Mesendoderm (in vitro differentiated cells): ENCODE results near the gene ASTN2.

Source experiments
- DNase-seq: peaks from one replicate; pipeline ENCODE4 v3.0.0; 2013
- H2AK5ac ChIP-seq: 2 replicates; pipeline ENCODE4 v1.6.1; 2013; ENCODE audit warnings: low read length, inconsistent platforms
- H2BK120ac ChIP-seq: 2 replicates; pipeline ENCODE4 v1.6.1; 2013; ENCODE audit warnings: low read depth, mild to moderate bottlenecking, low read length, moderate library complexity, mixed read lengths
- H2BK15ac ChIP-seq: replicated peaks from 2 replicates; pipeline ENCODE4 v1.6.1; 2013; ENCODE audit warnings: low read depth, mild to moderate bottlenecking, moderate library complexity
- H2BK5ac ChIP-seq: 2 replicates; pipeline ENCODE4 v1.6.1; 2013; ENCODE audit warnings: low read length, inconsistent platforms
- H3K18ac ChIP-seq: 2 replicates; pipeline ENCODE4 v1.6.1; 2013; ENCODE audit warnings: mild to moderate bottlenecking, low read length, mixed read lengths
- H3K23ac ChIP-seq: one replicate; pipeline ENCODE4 v1.6.1; 2013; ENCODE audit warnings: low read length
- H3K27ac ChIP-seq: 2 replicates; pipeline ENCODE4 v1.5.1; 2013; ENCODE audit warnings: low read depth, mild to moderate bottlenecking, inconsistent platforms, low read length, moderate library complexity
- H3K27me3 ChIP-seq: 2 replicates; pipeline ENCODE4 v1.6.1; 2013; ENCODE audit warnings: low read length, control low read depth, mild to moderate bottlenecking, inconsistent platforms; ENCODE audit not compliant: insufficient read depth, poor library complexity
- H3K36me3 ChIP-seq: 2 replicates; pipeline ENCODE4 v1.6.1; 2013; ENCODE audit warnings: low read length, inconsistent platforms; ENCODE audit not compliant: control insufficient read depth, insufficient read depth
- H3K4ac ChIP-seq: one replicate; pipeline ENCODE4 v1.6.1; 2013; ENCODE audit warnings: low read depth, mild to moderate bottlenecking, low read length, moderate library complexity
- H3K4me1 ChIP-seq: 2 replicates; pipeline ENCODE4 v1.6.1; 2013; ENCODE audit warnings: low read depth, low read length, inconsistent platforms; ENCODE audit not compliant: control insufficient read depth
- H3K4me2 ChIP-seq: 2 replicates; pipeline ENCODE4 v1.6.1; 2013; ENCODE audit warnings: low read length
- H3K4me3 ChIP-seq: 2 replicates; pipeline ENCODE4 v1.5.1; 2013; ENCODE audit warnings: mild to moderate bottlenecking, low read length
- H3K56ac ChIP-seq: one replicate; pipeline ENCODE4 v1.6.1; 2013; ENCODE audit warnings: low read length
- H3K79me1 ChIP-seq: 2 replicates; pipeline ENCODE4 v1.6.1; 2013; ENCODE audit warnings: low read length, inconsistent platforms
- H3K79me2 ChIP-seq: 2 replicates; pipeline ENCODE4 v1.6.1; 2013; ENCODE audit warnings: mild to moderate bottlenecking, low read length; ENCODE audit not compliant: control insufficient read depth, insufficient read depth
- H3K9ac ChIP-seq: 2 replicates; pipeline ENCODE4 v1.6.1; 2013; ENCODE audit warnings: low read length, inconsistent platforms
- H4K5ac ChIP-seq: one replicate; pipeline ENCODE4 v1.6.1; 2013; ENCODE audit warnings: low read length
- H4K8ac ChIP-seq: one replicate; pipeline ENCODE4 v1.6.1; 2013; ENCODE audit warnings: low read depth, mild to moderate bottlenecking, control low read depth, low read length, moderate library complexity
- WGBS: extraction: QIAGEN DNeasy Blood & Tissue Kit; methylation state at CpG from one replicate; pipeline ENCODE4 v1.1.7; 2013; ENCODE audit warnings: low lambda C conversion rate, missing lambda C conversion rate; ENCODE audit not compliant: insufficient coverage; ENCODE audit errors: extremely low coverage; 5-methylcytosine and 5-hydroxymethylcytosine counted together

ASTN2 gene

GRCh38 chr9:117454711-117455110, 39.9 kb upstream of the ASTN2 start:
- Histone ChIP-seq H2BK120ac (no peak overlapping the region), H3K36me3 (no peaks in the 10 kb centered on the region), H2AK5ac (no peak overlapping the region), H2BK15ac (no peak overlapping the region), H3K23ac (no peak overlapping the region), H2BK5ac (no peak overlapping the region), H3K4ac (no peak overlapping the region), H3K4me3 (no peak overlapping the region), H3K79me1 (no peaks in the 10 kb centered on the region), H3K27me3 (no peaks in the 10 kb centered on the region), H3K56ac (no peak overlapping the region), H3K27ac (no peak overlapping the region), H3K18ac (no peak overlapping the region), H3K4me2 (no peak overlapping the region), H3K4me1 (no peaks in the 10 kb centered on the region), H3K9ac (no peak overlapping the region), H4K8ac (no peak overlapping the region), H3K79me2 (no peaks in the 10 kb centered on the region), H4K5ac (no peak overlapping the region)
- no peak for DNase-seq

- no peak overlapping the region for H2BK5ac ChIP-seq
- no peak overlapping the region for H3K18ac ChIP-seq
- no peak overlapping the region for H3K56ac ChIP-seq
- no peaks in the 10 kb centered on the region for H3K79me2 ChIP-seq
- WGBS: no CpG with 5 or more reads among the region's 1 CpG
- H2BK120ac ChIP-seq: no peak overlapping the region
- no peaks in the 10 kb centered on the region for H3K27me3 ChIP-seq
- no peak overlapping the region for H3K4ac ChIP-seq
- H4K5ac ChIP-seq: no peak overlapping the region
- no peak overlapping the region for H2AK5ac ChIP-seq
- H3K4me2 ChIP-seq: no peak overlapping the region
- no peak overlapping the region for H3K9ac ChIP-seq
- no peak overlapping the region for H2BK15ac ChIP-seq
- H3K4me1 ChIP-seq: no peaks in the 10 kb centered on the region
- H3K27ac ChIP-seq: no peak overlapping the region
- no peak overlapping the region for H3K4me3 ChIP-seq
- no peaks in the 10 kb centered on the region for H3K79me1 ChIP-seq
- no peaks in the 10 kb centered on the region for H3K36me3 ChIP-seq
- DNase-seq: no peak
- no peak overlapping the region for H4K8ac ChIP-seq
- H3K23ac ChIP-seq: no peak overlapping the region
Observed at GRCh38 chr9:117453737-117454136, 38.9 kb upstream of the ASTN2 start.

GRCh38 chr9:117451311-117451710, 36.5 kb upstream of the ASTN2 start:
- H4K5ac ChIP-seq: no peak overlapping the region
- no peaks in the 10 kb centered on the region for H3K27me3 ChIP-seq
- no peak overlapping the region for H3K4ac ChIP-seq
- H3K79me1 ChIP-seq: no peaks in the 10 kb centered on the region
- no peak overlapping the region for H3K23ac ChIP-seq
- no peaks in the 10 kb centered on the region for H3K36me3 ChIP-seq
- H3K56ac ChIP-seq: no peak overlapping the region
- H2AK5ac ChIP-seq: no peak overlapping the region
- no peak overlapping the region for H3K9ac ChIP-seq
- WGBS: no CpG with 5 or more reads among the region's 2 CpGs
- no peak overlapping the region for H2BK15ac ChIP-seq
- H3K18ac ChIP-seq: no peak overlapping the region
- no peak overlapping the region for H2BK5ac ChIP-seq
- no peak overlapping the region for H2BK120ac ChIP-seq
- H4K8ac ChIP-seq: no peak overlapping the region
- H3K79me2 ChIP-seq: no peaks in the 10 kb centered on the region
- no peak for DNase-seq
- H3K27ac ChIP-seq: no peak overlapping the region
- H3K4me3 ChIP-seq: no peak overlapping the region
- H3K4me1 ChIP-seq: no peaks in the 10 kb centered on the region
- no peak overlapping the region for H3K4me2 ChIP-seq

- Histone ChIP-seq H3K27ac (no peak overlapping the region), H3K4me3 (no peak overlapping the region), H3K79me2 (no peaks in the 10 kb centered on the region), H2BK120ac (no peak overlapping the region), H3K79me1 (no peaks in the 10 kb centered on the region), H3K27me3 (no peaks in the 10 kb centered on the region), H3K4ac (no peak overlapping the region), H2AK5ac (no peak overlapping the region), H3K36me3 (no peaks in the 10 kb centered on the region), H3K4me1 (no peaks in the 10 kb centered on the region), H2BK15ac (no peak overlapping the region), H4K5ac (no peak overlapping the region), H3K56ac (no peak overlapping the region), H3K4me2 (no peak overlapping the region), H3K23ac (no peak overlapping the region), H4K8ac (no peak overlapping the region), H3K9ac (no peak overlapping the region), H2BK5ac (no peak overlapping the region), H3K18ac (no peak overlapping the region)
- DNase-seq: peak; percentile 49
- WGBS: no CpG with 5 or more reads among the region's 3 CpGs
Observed at GRCh38 chr9:117448066-117448465, 33.2 kb upstream of the ASTN2 start.

GRCh38 chr9:117445631-117446030, 30.8 kb upstream of the ASTN2 start:
- no peak overlapping the region for H2BK120ac ChIP-seq
- H3K18ac ChIP-seq: no peak overlapping the region
- no peak overlapping the region for H3K56ac ChIP-seq
- no peak overlapping the region for H3K9ac ChIP-seq
- no peak overlapping the region for H3K4ac ChIP-seq
- no peaks in the 10 kb centered on the region for H3K27me3 ChIP-seq
- no peak overlapping the region for H4K5ac ChIP-seq
- no CpG with 5 or more reads among the region's 5 CpGs for WGBS
- H3K36me3 ChIP-seq: no peaks in the 10 kb centered on the region
- no peak overlapping the region for H3K23ac ChIP-seq
- no peak overlapping the region for H2BK5ac ChIP-seq
- no peaks in the 10 kb centered on the region for H3K79me2 ChIP-seq
- H3K4me3 ChIP-seq: no peak overlapping the region
- H4K8ac ChIP-seq: no peak overlapping the region
- H2BK15ac ChIP-seq: no peak overlapping the region
- no peak overlapping the region for H3K27ac ChIP-seq
- H3K79me1 ChIP-seq: no peaks in the 10 kb centered on the region
- H2AK5ac ChIP-seq: no peak overlapping the region
- no peak overlapping the region for H3K4me2 ChIP-seq
- no peak for DNase-seq
- H3K4me1 ChIP-seq: no peaks in the 10 kb centered on the region

- Histone ChIP-seq H4K8ac (no peak overlapping the region), H2BK5ac (no peak overlapping the region), H3K4me3 (no peak overlapping the region), H3K56ac (no peak overlapping the region), H3K9ac (no peak overlapping the region), H3K27ac (no peak overlapping the region), H4K5ac (no peak overlapping the region), H3K27me3 (no peaks in the 10 kb centered on the region), H2AK5ac (no peak overlapping the region), H3K4ac (no peak overlapping the region), H2BK120ac (no peak overlapping the region), H3K4me2 (no peak overlapping the region), H3K18ac (no peak overlapping the region), H3K79me1 (no peaks in the 10 kb centered on the region), H3K23ac (no peak overlapping the region), H2BK15ac (no peak overlapping the region), H3K4me1 (no peaks in the 10 kb centered on the region), H3K79me2 (no peaks in the 10 kb centered on the region), H3K36me3 (no peaks in the 10 kb centered on the region)
- WGBS: no CpG with 5 or more reads among the region's 4 CpGs
- DNase-seq: no peak
Observed at GRCh38 chr9:117444501-117444900, 29.6 kb upstream of the ASTN2 start.
